HCT116 (cell line): ENCODE results near the gene ISCU. TPM values are rescaled to one million over a fixed set of nuclear protein-coding genes. Genes with fewer than 3 reads are reported as not detected.
A peak's percentile ranks its signal among the peaks of the same experiment; 100 is the strongest.

Source experiments
- ATAC-seq: fragments of 200-7000 bp; cut with Tn5 transposase; 2 replicates; pipeline ENCODE4 v1.9.1; 2020; ENCODE audit warnings: mild to moderate bottlenecking, moderate library complexity
- BruUV-seq: library from RNA; stranded (reverse); fragments of 400-500 nt; replicated peaks from 2 replicates; lab custom pipeline; 2021; lab: Mats Ljungman, UMichigan
- CTCF ChIA-PET: fragments of 300-600 bp; sonication (Branson Sonifier 250); formaldehyde crosslinking; loops from one replicate; lab custom pipeline; 2021; ENCODE audit warnings: antibody characterized with exemption; lab: Charles Lee
- POLR2A ChIA-PET: fragments of 300-600, 350-600 bp; sonication (Branson Sonifier 250); formaldehyde crosslinking; loops from one replicate; lab custom pipeline; 2021; ENCODE audit warnings: antibody characterized with exemption; lab: Charles Lee
- RAD21 ChIA-PET, 2 experiments: fragments of 300-600 bp; sonication (Branson Sonifier 250); formaldehyde crosslinking; loops; one replicate each; lab custom pipeline; 2023; ENCODE audit warnings: low total read pairs in 2 of 2; ENCODE audit not compliant: uncharacterized antibody in 2 of 2, unreplicated experiment in 2 of 2, low non-redundant PET in 1 of 2; lab: Charles Lee
- DNase-seq: peaks from one replicate; pipeline ENCODE4 v3.0.0-alpha.2; 2010; ENCODE audit warnings: low read depth, low spot score
- H2AFZ ChIP-seq: fragments of 200-600 bp; shearing (Covaris generic), sonication (generic); 2 replicates; pipeline ENCODE4 v1.6.1; 2017; ENCODE audit warnings: low read depth, mixed run types, mixed read lengths, antibody characterized with exemption, low read length; ENCODE audit not compliant: poor library complexity, severe bottlenecking
- H3K27ac ChIP-seq: 2 replicates; pipeline ENCODE4 v1.5.1; 2012; ENCODE audit warnings: low read depth, low read length
- H3K27me3 ChIP-seq: fragments of 200-600 bp; sonication (generic); 2 replicates; pipeline ENCODE4 v1.6.1; 2016; ENCODE audit warnings: mixed run types, low read length, mixed read lengths; ENCODE audit not compliant: insufficient read depth
- H3K36me3 ChIP-seq, 2 experiments: fragments of 200-500 bp in 1 of 2; fragments of 200-600 bp in 1 of 2; sonication (Bioruptor generic) in 1 of 2; sonication (generic) in 1 of 2; 2 replicates each; pipeline versions ENCODE4 v1.5.1 to v1.6.1; 2014 to 2016; ENCODE audit warnings: low read length in 2 of 2, inconsistent platforms in 1 of 2, mixed read lengths in 1 of 2, mixed run types in 1 of 2; ENCODE audit not compliant: insufficient read depth in 2 of 2, control insufficient read depth in 1 of 2
- H3K4me1 ChIP-seq, 2 experiments: fragments of 200-600 bp in 1 of 2; sonication (generic) in 1 of 2; 2 replicates each; pipeline versions ENCODE4 v1.5.1 to v1.6.1; 2012 to 2017; ENCODE audit warnings: low read length in 2 of 2, inconsistent platforms in 1 of 2, mild to moderate bottlenecking in 1 of 2, mixed read lengths in 1 of 2, mixed run types in 1 of 2, moderate library complexity in 1 of 2; ENCODE audit not compliant: insufficient read depth in 2 of 2, control insufficient read depth in 1 of 2
- H3K4me2 ChIP-seq: fragments of 200-600 bp; sonication (generic); 2 replicates; pipeline ENCODE4 v1.6.1; 2017; ENCODE audit warnings: mixed run types, low read length, mixed read lengths
- H3K4me3 ChIP-seq, 2 experiments: fragments of 200-600 bp in 1 of 2; sonication (generic) in 1 of 2; replicated peaks in 1 of 2; 2 replicates each; pipeline ENCODE4 v1.5.1; 2011 to 2016; ENCODE audit warnings: low read length in 2 of 2, control low read depth in 1 of 2, low read depth in 1 of 2, mild to moderate bottlenecking in 1 of 2, mixed read lengths in 1 of 2, mixed run types in 1 of 2
- H3K79me2 ChIP-seq: fragments of 200-600 bp; sonication (generic); 2 replicates; pipeline ENCODE4 v1.6.1; 2017; ENCODE audit warnings: mild to moderate bottlenecking, mixed run types, low read length, moderate library complexity, mixed read lengths; ENCODE audit not compliant: insufficient read depth
- H3K9ac ChIP-seq: fragments of 200-600 bp; sonication (generic); 2 replicates; pipeline ENCODE4 v1.6.1; 2016; ENCODE audit warnings: low read length, mixed read lengths
- H3K9me2 ChIP-seq: fragments of 200-600 bp; sonication (generic), shearing (Covaris generic); 2 replicates; pipeline ENCODE4 v1.6.1; 2017; ENCODE audit warnings: mixed run types, mild to moderate bottlenecking, moderate library complexity; ENCODE audit not compliant: insufficient read depth
- H3K9me3 ChIP-seq, 2 experiments: fragments of 200-500 bp in 1 of 2; fragments of 200-600 bp in 1 of 2; sonication (Bioruptor generic) in 1 of 2; sonication (generic) in 1 of 2; 2 replicates each; pipeline ENCODE4 v1.6.1; 2014 to 2017; ENCODE audit warnings: low read length in 2 of 2, mixed read lengths in 2 of 2, inconsistent platforms in 1 of 2, low read depth in 1 of 2, mild to moderate bottlenecking in 1 of 2, mixed run types in 1 of 2, moderate library complexity in 1 of 2; ENCODE audit not compliant: control insufficient read depth in 1 of 2, insufficient read depth in 1 of 2
- H4K20me1 ChIP-seq: fragments of 200-600 bp; sonication (generic), shearing (Covaris generic); 2 replicates; pipeline ENCODE4 v1.6.1; 2017; ENCODE audit warnings: mixed run types, mild to moderate bottlenecking, moderate library complexity; ENCODE audit not compliant: insufficient read depth
- ATF3 ChIP-seq: IDR thresholded peaks from 2 replicates; pipeline ENCODE4 v1.6.1; 2012
- ELF1 ChIP-seq: IDR thresholded peaks from 2 replicates; pipeline ENCODE4 v1.6.1; 2012; ENCODE audit warnings: low read depth, borderline replicate concordance
- JUND ChIP-seq: IDR thresholded peaks from 2 replicates; pipeline ENCODE4 v1.6.1; 2012
- POLR2A ChIP-seq: IDR thresholded peaks from 2 replicates; pipeline ENCODE4 v1.7.0; 2011; ENCODE audit warnings: borderline replicate concordance; ENCODE audit not compliant: insufficient read depth, insufficient read length; ENCODE audit errors: extremely low read depth
- REST ChIP-seq: IDR thresholded peaks from 2 replicates; pipeline ENCODE4 v1.6.1; 2012; ENCODE audit warnings: low read depth
- SRF ChIP-seq: IDR thresholded peaks from 2 replicates; pipeline ENCODE4 v1.6.1; 2012; ENCODE audit warnings: low read depth
- TCF7L2 ChIP-seq: IDR thresholded peaks from 2 replicates; pipeline ENCODE4 v1.7.0; 2011; ENCODE audit warnings: borderline replicate concordance, inconsistent platforms; ENCODE audit not compliant: insufficient read depth, insufficient read length; ENCODE audit errors: extremely low read depth
- YY1 ChIP-seq: IDR thresholded peaks from 2 replicates; pipeline ENCODE4 v1.6.1; 2011; ENCODE audit warnings: low read length, low read depth, moderate library complexity, mild to moderate bottlenecking; ENCODE audit not compliant: insufficient replicate concordance; ENCODE audit errors: extremely low read depth
- intact Hi-C: fragments of 100-400 bp; cut with micrococcal nuclease; formaldehyde crosslinking; loops from 2 replicates; pipeline ENCODE4 v1.10.0; 2022
- total RNA-seq: library from RNA; stranded (reverse); gene quantifications from one replicate; pipeline ENCODE4 v1.2.1, GENCODE V29; 2021; ENCODE audit not compliant: unreplicated experiment

ISCU gene
- total RNA-seq, 1 experiment from 2014 or later: 89.6 TPM

- no peaks in the 10 kb centered on the region for H3K36me3 ChIP-seq
- DNase-seq: no peak
- H3K9me2 ChIP-seq: no peaks in the 10 kb centered on the region
- no peak overlapping the region for H3K9ac ChIP-seq
- ChIA-PET RAD21 (no interaction called here), POLR2A (no interaction called here)
- no peak overlapping the region for H2AFZ ChIP-seq
- no peaks in the 10 kb centered on the region for H3K27me3 ChIP-seq
- H3K79me2 ChIP-seq: no peaks in the 10 kb centered on the region
- no peaks in the 10 kb centered on the region; a peak in 1 of 4 replicates for H3K4me1 ChIP-seq
- TF ChIP-seq JUND: no peak
- no peak for TF ChIP-seq ATF3
- TF ChIP-seq POLR2A: no peak
- TF ChIP-seq ELF1: no peak
- TF ChIP-seq YY1: no peak
- no peak for TF ChIP-seq REST
- TF ChIP-seq SRF: no peak
- no peak for TF ChIP-seq TCF7L2
- TF ChIP-seq, all 23 proteins: peak for 0
- Histone ChIP-seq H3K27ac (no peak overlapping the region), H4K20me1 (no peaks in the 10 kb centered on the region), H3K9me3 (no peaks in the 10 kb centered on the region), H3K4me2 (no peak overlapping the region), H3K4me3 (no peak overlapping the region)
- CTCF ChIA-PET: no interaction called here
- intact Hi-C loops: no loop called here
- peak; percentile 37; the same call in 1 of the 2 replicates for ATAC-seq
- BruUV-seq: no TSS peak
Observed at GRCh38 chr12:108596854-108597558, 34.6 kb downstream of the ISCU start.
